Smooth muscle cell (in vitro differentiated cells): ENCODE measurements around the gene ARHGDIG. TPM values are rescaled to one million over a fixed set of nuclear protein-coding genes. Genes with fewer than 3 reads are reported as not detected.

Experiments used
- DNase-seq: peaks from one replicate; lab custom pipeline; 2025; ENCODE audit not compliant: unreplicated experiment; lab: John Stamatoyannopoulos, UW
- H2AFZ ChIP-seq: fragments of 200-600 bp; sonication (generic); 2 replicates; pipeline ENCODE4 v1.6.0; 2016; ENCODE audit warnings: antibody characterized with exemption, low read depth, mild to moderate bottlenecking
- H3F3A ChIP-seq: fragments of 200-600 bp; sonication (generic); 2 replicates; pipeline ENCODE4 v1.6.0; 2017; ENCODE audit warnings: antibody characterized with exemption, low read depth
- H3K27ac ChIP-seq: fragments of 200-600 bp; sonication (generic); 2 replicates; pipeline ENCODE4 v1.5.1; 2016; ENCODE audit warnings: low read depth, mild to moderate bottlenecking
- H3K27me3 ChIP-seq: fragments of 200-600 bp; sonication (generic); 2 replicates; pipeline ENCODE4 v1.6.1; 2016; ENCODE audit warnings: low read depth, mild to moderate bottlenecking
- H3K36me3 ChIP-seq: fragments of 200-600 bp; sonication (generic); 2 replicates; pipeline ENCODE4 v1.5.1; 2016; ENCODE audit warnings: low read depth
- H3K4me1 ChIP-seq: fragments of 200-600 bp; sonication (generic); 2 replicates; pipeline ENCODE4 v1.5.1; 2016; ENCODE audit warnings: low read depth
- H3K4me2 ChIP-seq: fragments of 200-600 bp; sonication (generic); 2 replicates; pipeline ENCODE4 v1.6.0; 2016; ENCODE audit warnings: mild to moderate bottlenecking
- H3K4me3 ChIP-seq: fragments of 200-600 bp; sonication (generic); 2 replicates; pipeline ENCODE4 v1.5.1; 2016; ENCODE audit warnings: mild to moderate bottlenecking
- H3K79me2 ChIP-seq: fragments of 200-600 bp; sonication (generic); 2 replicates; pipeline ENCODE4 v1.6.0; 2016; ENCODE audit warnings: low read depth, mild to moderate bottlenecking
- H3K9ac ChIP-seq: fragments of 200-600 bp; sonication (generic); 2 replicates; pipeline ENCODE4 v1.6.0; 2016; ENCODE audit warnings: low read depth
- H3K9me3 ChIP-seq: fragments of 200-600 bp; sonication (generic); replicated peaks from 2 replicates; pipeline ENCODE4 v1.5.1; 2016; ENCODE audit warnings: low read depth
- H4K20me1 ChIP-seq: fragments of 200-600 bp; sonication (generic); 2 replicates; pipeline ENCODE4 v1.6.0; 2016; ENCODE audit warnings: low read depth
- WGBS: methylation state at CpG from one replicate; pipeline ENCODE4 v1.1.7; 2016; ENCODE audit warnings: low lambda C conversion rate; 5-methylcytosine and 5-hydroxymethylcytosine counted together
- polyA plus RNA-seq: library from polyadenylated mRNA; unstranded; fragments of >200 nt; fragmentation: Nextera tagmentation; extraction: Ambion mirVana; gene quantifications from 2 replicates; pipeline ENCODE4 v1.2.1, GENCODE V29; 2016
- total RNA-seq: library from RNA; depleted of rRNA; stranded (reverse); fragments of >200 nt; gene quantifications from 2 replicates; pipeline ENCODE4 v1.2.3, GENCODE V29; 2014
- TF ChIP-seq, protein P1 (sequence below): fragments of 200-600 bp; sonication (generic); IDR thresholded peaks from 2 replicates; pipeline ENCODE4 v1.5.1; 2017; ENCODE audit warnings: borderline replicate concordance, mild to moderate bottlenecking, antibody characterized with exemption; ENCODE audit not compliant: insufficient read depth, poor library complexity, severe bottlenecking

The ARHGDIG gene
- total and polyA plus RNA-seq, 2 experiments from 2014 or later: 0.58 to 2.9 TPM

DNA sequence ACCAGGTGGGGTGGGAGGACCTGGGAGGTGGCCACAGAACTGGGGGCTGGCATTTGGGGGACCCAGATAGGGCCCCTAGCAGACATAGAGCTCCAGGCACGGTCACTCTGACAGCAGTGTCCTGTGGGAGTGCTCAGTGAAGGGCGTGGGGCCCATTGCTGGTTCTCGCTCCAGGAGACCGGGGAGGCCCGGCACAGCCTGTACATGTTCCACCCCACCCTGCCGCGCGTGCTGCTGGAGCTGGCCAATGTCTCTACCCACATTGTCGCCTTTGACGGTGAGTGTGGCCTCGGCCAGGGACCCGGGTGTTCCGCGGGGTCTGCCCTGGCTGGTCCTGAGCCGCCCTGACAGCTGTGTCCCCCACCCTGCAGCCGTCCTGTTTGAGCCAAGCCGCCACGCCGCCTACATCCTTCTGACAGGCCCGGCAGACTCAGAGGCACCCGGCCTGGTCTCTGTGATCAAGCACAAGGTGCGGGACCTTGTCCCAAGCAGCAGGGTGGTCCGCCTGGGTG, 15.9 kb upstream of the ARHGDIG start:
- H3K79me2 ChIP-seq: no peaks in the 10 kb centered on the region
- no peaks in the 10 kb centered on the region for H3K27me3 ChIP-seq
- 98% methylated on average over 17 of the region's 23 CpGs for WGBS
- H3F3A ChIP-seq: no peaks in the 10 kb centered on the region
- no peak for DNase-seq
- no peak overlapping the region for H2AFZ ChIP-seq
- TF ChIP-seq, protein P1, sequence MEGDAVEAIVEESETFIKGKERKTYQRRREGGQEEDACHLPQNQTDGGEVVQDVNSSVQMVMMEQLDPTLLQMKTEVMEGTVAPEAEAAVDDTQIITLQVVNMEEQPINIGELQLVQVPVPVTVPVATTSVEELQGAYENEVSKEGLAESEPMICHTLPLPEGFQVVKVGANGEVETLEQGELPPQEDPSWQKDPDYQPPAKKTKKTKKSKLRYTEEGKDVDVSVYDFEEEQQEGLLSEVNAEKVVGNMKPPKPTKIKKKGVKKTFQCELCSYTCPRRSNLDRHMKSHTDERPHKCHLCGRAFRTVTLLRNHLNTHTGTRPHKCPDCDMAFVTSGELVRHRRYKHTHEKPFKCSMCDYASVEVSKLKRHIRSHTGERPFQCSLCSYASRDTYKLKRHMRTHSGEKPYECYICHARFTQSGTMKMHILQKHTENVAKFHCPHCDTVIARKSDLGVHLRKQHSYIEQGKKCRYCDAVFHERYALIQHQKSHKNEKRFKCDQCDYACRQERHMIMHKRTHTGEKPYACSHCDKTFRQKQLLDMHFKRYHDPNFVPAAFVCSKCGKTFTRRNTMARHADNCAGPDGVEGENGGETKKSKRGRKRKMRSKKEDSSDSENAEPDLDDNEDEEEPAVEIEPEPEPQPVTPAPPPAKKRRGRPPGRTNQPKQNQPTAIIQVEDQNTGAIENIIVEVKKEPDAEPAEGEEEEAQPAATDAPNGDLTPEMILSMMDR: no peak
- H3K9me3 ChIP-seq: no peaks in the 10 kb centered on the region
- H3K9ac ChIP-seq: no peak overlapping the region
- no peak overlapping the region for H3K4me3 ChIP-seq
- no peaks in the 10 kb centered on the region for H3K4me1 ChIP-seq
- H4K20me1 ChIP-seq: no peaks in the 10 kb centered on the region
- no peak overlapping the region for H3K27ac ChIP-seq
- no peaks in the 10 kb centered on the region for H3K36me3 ChIP-seq
- H3K4me2 ChIP-seq: no peak overlapping the region

DNA sequence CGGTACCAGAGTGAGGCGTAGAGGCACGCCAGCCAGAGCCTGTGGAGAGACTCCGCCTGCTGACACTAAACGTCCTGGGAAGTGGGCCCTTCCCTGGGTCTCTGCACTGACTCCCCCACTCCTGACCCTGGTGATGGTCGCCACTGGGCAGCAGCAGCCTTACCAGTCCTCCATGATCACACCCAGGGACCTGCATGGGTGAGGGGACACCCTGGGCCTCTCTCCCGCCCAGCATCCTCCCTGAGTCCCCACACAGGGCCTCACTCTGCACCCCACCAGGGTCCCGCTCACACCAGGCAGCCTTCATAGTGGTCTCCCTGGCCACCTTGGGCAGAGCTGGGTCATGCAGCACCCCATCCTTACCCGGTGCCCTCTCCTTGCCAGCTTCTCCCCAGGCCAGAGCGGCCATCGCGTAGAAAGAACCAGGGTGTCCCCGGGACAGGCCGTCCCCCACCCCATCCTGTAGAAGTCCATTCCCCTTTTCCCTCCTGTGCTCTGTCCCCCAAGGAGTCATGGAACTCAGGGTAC, 15.3 kb upstream of the ARHGDIG start:
- Histone ChIP-seq H2AFZ (no peak overlapping the region), H4K20me1 (no peaks in the 10 kb centered on the region), H3K4me1 (no peaks in the 10 kb centered on the region), H3K4me3 (no peak overlapping the region), H3K79me2 (no peaks in the 10 kb centered on the region), H3K36me3 (no peaks in the 10 kb centered on the region), H3K27me3 (no peaks in the 10 kb centered on the region), H3K4me2 (no peak overlapping the region), H3K27ac (no peak overlapping the region), H3K9ac (no peak overlapping the region), H3F3A (no peaks in the 10 kb centered on the region), H3K9me3 (no peaks in the 10 kb centered on the region)
- DNase-seq: no peak
- WGBS: 94% methylated on average over 14 of the region's 14 CpGs
- TF ChIP-seq, protein P1: no peak

DNA sequence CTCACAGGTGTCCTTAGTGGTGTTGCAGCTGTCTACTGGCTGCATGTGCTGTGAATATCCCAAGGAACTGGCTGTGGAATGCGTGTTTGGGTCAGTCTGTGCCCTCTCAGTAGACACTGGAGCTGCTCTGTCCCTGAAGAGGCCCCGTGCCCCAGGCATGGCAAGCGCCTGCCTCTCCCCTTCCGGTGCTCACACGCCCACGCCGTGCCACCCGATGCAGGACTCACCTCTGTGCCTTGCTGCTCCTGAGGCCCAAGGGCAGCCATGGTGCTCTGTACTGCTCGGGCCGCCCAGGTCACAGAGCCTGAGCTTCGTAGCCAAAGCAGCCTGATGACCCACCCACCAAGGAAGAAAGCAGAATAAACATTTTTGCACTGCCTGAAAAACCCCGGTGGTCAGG, 14.7 kb upstream of the ARHGDIG start:
- no peaks in the 10 kb centered on the region for H3K36me3 ChIP-seq
- H3K9me3 ChIP-seq: no peaks in the 10 kb centered on the region
- H4K20me1 ChIP-seq: no peaks in the 10 kb centered on the region
- H2AFZ ChIP-seq: no peak overlapping the region
- H3K9ac ChIP-seq: no peak overlapping the region
- TF ChIP-seq, protein P1: no peak
- H3K27ac ChIP-seq: no peak overlapping the region
- H3F3A ChIP-seq: no peaks in the 10 kb centered on the region
- no peak overlapping the region for H3K4me3 ChIP-seq
- H3K79me2 ChIP-seq: no peaks in the 10 kb centered on the region
- no peaks in the 10 kb centered on the region for H3K27me3 ChIP-seq
- 88% methylated on average over 12 of the region's 12 CpGs for WGBS
- no peak overlapping the region for H3K4me2 ChIP-seq
- H3K4me1 ChIP-seq: no peaks in the 10 kb centered on the region
- no peak for DNase-seq
